Lung (tissue), 12 donors: Measurements from ENCODE around the gene HOXA6. TPM values are rescaled to one million over a fixed set of nuclear protein-coding genes. Genes with fewer than 3 reads are reported as not detected.

Experiments used
- ATAC-seq: fragments of 200-7000 bp; cut with Tn5 transposase; one replicate; pipeline ENCODE4 v1.9.1; 2020; ENCODE audit warnings: moderate number of reproducible peaks; ENCODE audit not compliant: insufficient read depth, low FRiP score
- DNase-seq, 3 donors: peaks; one replicate each; pipeline ENCODE4 v3.0.0-alpha.2; 2013 to 2017
- H3K27ac ChIP-seq, 2 donors: one replicate each; pipeline ENCODE4 v1.5.1; 2013; ENCODE audit warnings: mild to moderate bottlenecking in 2 of 2, moderate library complexity in 2 of 2, control low read depth in 1 of 2, inconsistent platforms in 1 of 2, low read depth in 1 of 2, low read length in 1 of 2
- H3K27me3 ChIP-seq, 3 donors: one replicate each; pipeline ENCODE4 v1.5.1; 2013; ENCODE audit warnings: low read length in 2 of 3; ENCODE audit not compliant: control insufficient read depth in 3 of 3, insufficient read depth in 3 of 3
- H3K36me3 ChIP-seq, 4 donors: one replicate each; pipeline ENCODE4 v1.5.1; 2013; ENCODE audit warnings: low read length in 4 of 4, mild to moderate bottlenecking in 1 of 4, moderate library complexity in 1 of 4; ENCODE audit not compliant: control insufficient read depth in 4 of 4, insufficient read depth in 4 of 4
- H3K4me1 ChIP-seq, 5 donors: one replicate each; pipeline ENCODE4 v1.5.1; 2013; ENCODE audit warnings: low read length in 5 of 5, mild to moderate bottlenecking in 2 of 5, moderate library complexity in 1 of 5; ENCODE audit not compliant: control insufficient read depth in 5 of 5, insufficient read depth in 5 of 5
- H3K4me3 ChIP-seq: one replicate; pipeline ENCODE4 v1.5.1; 2013; ENCODE audit warnings: mild to moderate bottlenecking, control low read depth, moderate library complexity
- H3K9ac ChIP-seq, 2 donors: one replicate each; pipeline ENCODE4 v1.5.1; 2013; ENCODE audit warnings: low read length in 2 of 2, control low read depth in 1 of 2; ENCODE audit not compliant: insufficient read depth in 1 of 2
- H3K9me3 ChIP-seq, 4 donors: one replicate each; pipeline ENCODE4 v1.5.1; 2013; ENCODE audit warnings: low read length in 3 of 4, mild to moderate bottlenecking in 1 of 4, moderate library complexity in 1 of 4; ENCODE audit not compliant: control insufficient read depth in 4 of 4, insufficient read depth in 3 of 4
- WGBS, 2 donors: extraction: QIAGEN DNeasy Blood & Tissue Kit; methylation state at CpG; one replicate each; pipeline ENCODE4 v1.1.7; 2013; 5-methylcytosine and 5-hydroxymethylcytosine counted together
- polyA plus RNA-seq, 2 donors: library from polyadenylated mRNA; stranded (reverse); fragments of 200-250 nt; gene quantifications; one replicate each; pipeline ENCODE4 v1.2.1, GENCODE V29; 2013
- total RNA-seq, 2 donors: library from RNA; depleted of rRNA in 1 of 2; stranded (reverse); fragments of >200 nt in 1 of 2; gene quantifications; one replicate each; pipeline ENCODE4 v1.2.1, GENCODE V29; 2014 to 2021
- TF ChIP-seq, protein P1 (sequence below): IDR thresholded peaks from 2 replicates; pipeline ENCODE4 v1.5.1; 2012; ENCODE audit warnings: mild to moderate bottlenecking; ENCODE audit errors: control extremely low read depth, extremely low read depth
- donor health status: control.
- donor health status: control.
- donor health status: Bipolar disorder and iron deficiency.
- donor health status: healthy.
- donor health status: DM: yes; HTN: yes; CAD: no.

HOXA6 gene
- total and polyA plus RNA-seq, 4 donors = 0.49 to 7.7 (median 2.8) TPM

DNA sequence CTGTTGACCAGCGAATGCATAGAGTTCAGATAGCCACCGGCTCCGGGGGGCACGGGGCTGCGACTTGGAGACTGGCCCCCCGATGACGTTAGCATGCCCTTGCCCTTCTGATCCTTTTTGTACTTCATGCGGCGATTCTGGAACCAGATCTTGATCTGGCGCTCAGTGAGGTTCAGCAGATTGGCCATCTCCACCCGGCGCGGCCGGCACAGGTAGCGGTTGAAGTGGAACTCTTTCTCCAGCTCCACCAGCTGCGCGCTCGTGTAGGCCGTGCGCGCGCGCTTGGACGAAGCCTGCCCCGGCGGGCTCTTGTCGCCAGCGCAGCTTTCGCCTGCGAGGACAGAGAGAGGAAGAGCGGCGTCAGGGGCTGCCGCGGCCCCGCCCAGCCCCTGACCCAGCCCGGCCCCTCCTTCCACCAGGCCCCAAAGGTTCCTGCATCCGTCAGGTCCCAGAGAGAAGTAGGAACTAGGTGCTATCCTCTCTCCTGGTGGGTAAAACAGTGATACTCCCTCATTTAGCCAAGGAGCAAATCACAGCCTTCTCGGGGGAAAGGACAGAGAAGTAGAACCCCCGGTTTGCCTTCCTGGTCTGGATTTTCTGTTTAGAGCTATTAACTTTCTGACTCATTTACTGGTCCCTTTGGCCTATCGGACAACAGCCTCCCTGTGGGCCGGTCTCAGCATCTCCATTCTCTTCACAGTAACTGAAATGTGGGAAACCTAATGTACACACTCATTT lies 39.0 kb downstream of the HOXA6 start:
- Histone ChIP-seq H3K9me3 (no peaks in the 10 kb centered on the region), H3K36me3 (peaks cover 0 to 32% (median 8%) of the 10 kb centered on the region in 4 donors), H3K4me1 (peaks cover 0 to 68% (median 18%) of the 10 kb centered on the region in 5 donors), H3K9ac (peak overlapping the region; percentile 43 to 96), H3K27me3 (peaks cover 0 to 62% (median 3%) of the 10 kb centered on the region in 3 donors), H3K4me3 (no peak overlapping the region), H3K27ac (peak overlapping the region in 1 of 2 donors; percentile 91)
- TF ChIP-seq, protein P1, sequence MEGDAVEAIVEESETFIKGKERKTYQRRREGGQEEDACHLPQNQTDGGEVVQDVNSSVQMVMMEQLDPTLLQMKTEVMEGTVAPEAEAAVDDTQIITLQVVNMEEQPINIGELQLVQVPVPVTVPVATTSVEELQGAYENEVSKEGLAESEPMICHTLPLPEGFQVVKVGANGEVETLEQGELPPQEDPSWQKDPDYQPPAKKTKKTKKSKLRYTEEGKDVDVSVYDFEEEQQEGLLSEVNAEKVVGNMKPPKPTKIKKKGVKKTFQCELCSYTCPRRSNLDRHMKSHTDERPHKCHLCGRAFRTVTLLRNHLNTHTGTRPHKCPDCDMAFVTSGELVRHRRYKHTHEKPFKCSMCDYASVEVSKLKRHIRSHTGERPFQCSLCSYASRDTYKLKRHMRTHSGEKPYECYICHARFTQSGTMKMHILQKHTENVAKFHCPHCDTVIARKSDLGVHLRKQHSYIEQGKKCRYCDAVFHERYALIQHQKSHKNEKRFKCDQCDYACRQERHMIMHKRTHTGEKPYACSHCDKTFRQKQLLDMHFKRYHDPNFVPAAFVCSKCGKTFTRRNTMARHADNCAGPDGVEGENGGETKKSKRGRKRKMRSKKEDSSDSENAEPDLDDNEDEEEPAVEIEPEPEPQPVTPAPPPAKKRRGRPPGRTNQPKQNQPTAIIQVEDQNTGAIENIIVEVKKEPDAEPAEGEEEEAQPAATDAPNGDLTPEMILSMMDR = no peak
- ATAC-seq (no peak), DNase-seq (peak; percentile 82 to 89 (median 85))
- 36 to 57% methylated on average over 41 of the region's 41 CpGs for WGBS, 2 donors

DNA sequence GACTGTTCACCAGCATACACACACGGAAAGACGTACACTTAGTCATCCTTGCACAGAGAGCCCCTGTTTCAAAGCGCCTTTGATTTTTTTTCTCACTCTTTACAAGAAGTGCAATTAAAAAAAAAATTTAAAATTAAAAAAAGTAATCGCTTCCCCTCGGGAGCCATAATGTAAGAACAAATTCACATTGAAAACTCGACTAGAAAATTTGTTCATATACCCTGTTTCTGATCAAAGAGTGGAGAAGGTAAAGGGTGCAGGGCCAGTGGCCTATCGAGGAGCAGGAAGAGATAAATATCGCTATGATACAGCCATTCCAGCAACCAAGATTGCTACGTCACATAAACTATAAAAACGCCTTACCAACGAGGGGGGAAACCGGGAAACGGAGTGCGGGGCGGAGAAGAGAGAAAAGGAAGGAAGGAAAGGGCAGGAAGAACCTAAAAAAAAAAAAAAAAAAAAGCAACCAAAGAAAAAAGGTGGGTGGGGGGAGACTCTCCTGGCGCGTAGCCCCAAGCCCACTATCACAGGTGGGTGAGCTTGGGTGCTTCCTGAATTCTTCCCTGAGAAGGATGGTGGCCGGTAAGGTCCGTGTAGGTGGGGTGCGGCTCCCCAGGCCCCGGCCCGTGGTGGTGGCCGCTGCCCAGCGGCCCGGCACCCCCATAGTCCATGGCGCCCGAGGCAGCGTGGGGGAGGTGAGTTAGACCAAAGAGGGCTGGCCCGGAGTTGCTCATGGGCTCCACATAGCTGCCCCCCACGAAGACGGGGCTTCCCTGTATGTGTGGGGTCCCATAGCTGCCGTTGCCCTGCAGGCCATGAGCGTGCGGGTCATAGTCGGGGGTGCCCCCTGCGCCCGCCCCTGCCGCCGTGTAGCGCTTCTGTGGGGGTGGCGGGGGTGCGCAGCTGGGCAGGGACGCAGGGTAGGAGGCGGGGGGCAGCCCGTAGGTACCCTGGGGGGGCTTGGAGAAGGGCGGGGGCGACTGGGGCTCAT lies 39.9 kb downstream of the HOXA6 start:
- Histone ChIP-seq H3K4me3 (no peak overlapping the region), H3K27me3 (peaks cover 0 to 66% (median 3%) of the 10 kb centered on the region in 3 donors), H3K9me3 (peaks cover 0 to 2% (median 0%) of the 10 kb centered on the region in 4 donors), H3K9ac (peak overlapping the region; percentile 28 to 98), H3K36me3 (peaks cover 0 to 24% (median 8%) of the 10 kb centered on the region in 4 donors), H3K4me1 (peaks cover 0 to 71% (median 18%) of the 10 kb centered on the region in 5 donors), H3K27ac (peak overlapping the region in 1 of 2 donors; percentile 91)
- peak; percentile 69 to 85 (median 80) for DNase-seq
- WGBS, 2 donors = 44 to 65% methylated on average over 46 to 47 of the region's 47 CpGs
- TF ChIP-seq, protein P1 = no peak
- ATAC-seq = no peak

DNA sequence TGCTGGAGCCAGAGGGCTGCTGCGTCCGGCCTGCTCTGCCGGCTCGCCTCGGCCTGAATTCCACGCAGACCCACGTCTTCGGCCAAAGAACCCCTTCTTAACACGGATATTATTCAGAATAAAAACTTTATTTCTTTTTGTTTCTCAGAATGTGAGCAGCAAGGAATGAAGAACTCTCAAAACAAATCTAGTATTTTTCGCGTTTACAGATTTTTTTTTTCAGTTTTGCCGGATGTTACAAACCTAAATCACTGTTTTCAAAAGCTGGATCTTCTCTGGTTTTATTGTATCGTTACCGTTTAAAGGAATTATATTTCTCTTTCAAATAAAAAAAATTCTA lies 40.7 kb downstream of the HOXA6 start:
- Histone ChIP-seq H3K9me3 (peaks cover 0 to 2% (median 0%) of the 10 kb centered on the region in 4 donors), H3K27ac (peak overlapping the region in 1 of 2 donors; percentile 93), H3K36me3 (peaks cover 0 to 22% (median 8%) of the 10 kb centered on the region in 4 donors), H3K27me3 (peaks cover 0 to 66% (median 3%) of the 10 kb centered on the region in 3 donors), H3K4me1 (peaks cover 0 to 71% (median 18%) of the 10 kb centered on the region in 5 donors), H3K4me3 (no peak overlapping the region), H3K9ac (peak overlapping the region; percentile 76 to 98)
- ATAC-seq (no peak), DNase-seq (no peak)
- WGBS, 2 donors = 38 to 69% methylated on average over 14 of the region's 14 CpGs
- TF ChIP-seq, protein P1 = no peak
